ENCODE results near the gene ACTN4.
"Not testable (repeated sequence)": the region's sequence is repeated elsewhere in the genome, so short reads cannot be mapped to it uniquely, and the experiment has no call there.

DNA sequence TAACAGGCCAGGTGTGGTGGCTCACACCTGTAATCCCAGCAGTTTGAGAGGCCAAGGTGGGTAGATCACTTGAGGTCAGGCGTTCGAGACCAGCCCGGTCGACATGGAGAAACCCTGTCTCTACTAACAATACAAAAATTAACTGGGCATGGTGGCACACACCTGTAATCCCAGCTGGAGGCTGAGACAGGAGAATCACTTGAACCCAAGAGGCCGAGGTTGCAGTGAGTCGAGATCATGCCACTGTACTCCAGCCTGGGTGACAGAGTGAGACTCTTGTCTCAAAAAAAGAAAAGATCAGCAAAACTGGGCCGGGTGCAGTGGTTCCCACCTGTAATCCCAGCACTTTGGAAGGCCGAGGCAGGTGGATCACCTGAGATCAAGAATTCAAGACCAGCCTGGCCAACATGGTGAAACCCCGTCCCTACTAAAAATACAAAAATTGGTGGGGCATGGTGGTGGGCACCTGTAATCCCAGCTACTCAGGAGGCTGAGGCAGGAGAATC, 114.5 kb downstream of the ACTN4 start:
- TF ChIP-seq, protein P1, sequence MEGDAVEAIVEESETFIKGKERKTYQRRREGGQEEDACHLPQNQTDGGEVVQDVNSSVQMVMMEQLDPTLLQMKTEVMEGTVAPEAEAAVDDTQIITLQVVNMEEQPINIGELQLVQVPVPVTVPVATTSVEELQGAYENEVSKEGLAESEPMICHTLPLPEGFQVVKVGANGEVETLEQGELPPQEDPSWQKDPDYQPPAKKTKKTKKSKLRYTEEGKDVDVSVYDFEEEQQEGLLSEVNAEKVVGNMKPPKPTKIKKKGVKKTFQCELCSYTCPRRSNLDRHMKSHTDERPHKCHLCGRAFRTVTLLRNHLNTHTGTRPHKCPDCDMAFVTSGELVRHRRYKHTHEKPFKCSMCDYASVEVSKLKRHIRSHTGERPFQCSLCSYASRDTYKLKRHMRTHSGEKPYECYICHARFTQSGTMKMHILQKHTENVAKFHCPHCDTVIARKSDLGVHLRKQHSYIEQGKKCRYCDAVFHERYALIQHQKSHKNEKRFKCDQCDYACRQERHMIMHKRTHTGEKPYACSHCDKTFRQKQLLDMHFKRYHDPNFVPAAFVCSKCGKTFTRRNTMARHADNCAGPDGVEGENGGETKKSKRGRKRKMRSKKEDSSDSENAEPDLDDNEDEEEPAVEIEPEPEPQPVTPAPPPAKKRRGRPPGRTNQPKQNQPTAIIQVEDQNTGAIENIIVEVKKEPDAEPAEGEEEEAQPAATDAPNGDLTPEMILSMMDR (IDR thresholded peaks at IDR 0.05) = not testable (repeated sequence)
- TF ChIP-seq POLR2A (IDR thresholded peaks at IDR 0.05) = not testable (repeated sequence)
